ENCODE data around the gene SAP30.

SAP30 gene

DNA sequence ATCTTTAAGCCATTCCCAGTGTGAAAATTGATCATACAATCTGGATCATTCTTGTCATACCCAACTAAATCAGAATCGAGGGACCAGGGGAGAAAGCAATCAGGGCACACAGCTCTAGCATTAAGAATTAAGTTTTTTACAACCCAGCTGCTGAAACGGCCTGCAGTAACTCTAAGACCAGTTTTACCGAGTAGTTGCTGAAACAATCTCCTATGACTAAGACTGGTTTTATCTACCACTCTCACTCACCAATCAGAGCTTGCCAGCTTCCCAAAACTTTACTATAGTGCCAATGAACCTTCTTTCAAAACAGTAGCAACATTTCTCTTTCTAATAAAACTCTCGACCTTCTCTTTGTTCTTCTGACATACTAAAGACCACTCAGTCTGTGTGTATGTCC is 2.8 kb upstream of the SAP30 start:
- no peak for DNase-seq

DNA sequence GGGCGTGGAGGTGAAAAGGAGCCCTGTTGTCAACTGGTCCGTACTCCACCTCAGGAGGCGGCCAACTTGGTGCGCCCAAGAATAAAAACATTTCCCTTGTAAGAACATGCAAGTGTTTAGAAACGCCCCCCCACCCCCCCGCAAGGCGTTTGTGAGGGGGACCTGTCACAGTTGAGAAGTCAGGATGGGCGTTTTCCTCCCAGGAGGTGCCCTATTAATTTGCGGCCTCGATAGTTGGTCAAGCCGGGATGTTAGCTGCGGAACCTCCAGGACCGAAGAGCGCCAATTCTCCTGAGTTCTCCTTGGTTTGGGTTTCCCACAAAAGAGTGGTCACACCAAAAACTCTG is 651 bp upstream of the SAP30 start:
- no peak for DNase-seq

DNA sequence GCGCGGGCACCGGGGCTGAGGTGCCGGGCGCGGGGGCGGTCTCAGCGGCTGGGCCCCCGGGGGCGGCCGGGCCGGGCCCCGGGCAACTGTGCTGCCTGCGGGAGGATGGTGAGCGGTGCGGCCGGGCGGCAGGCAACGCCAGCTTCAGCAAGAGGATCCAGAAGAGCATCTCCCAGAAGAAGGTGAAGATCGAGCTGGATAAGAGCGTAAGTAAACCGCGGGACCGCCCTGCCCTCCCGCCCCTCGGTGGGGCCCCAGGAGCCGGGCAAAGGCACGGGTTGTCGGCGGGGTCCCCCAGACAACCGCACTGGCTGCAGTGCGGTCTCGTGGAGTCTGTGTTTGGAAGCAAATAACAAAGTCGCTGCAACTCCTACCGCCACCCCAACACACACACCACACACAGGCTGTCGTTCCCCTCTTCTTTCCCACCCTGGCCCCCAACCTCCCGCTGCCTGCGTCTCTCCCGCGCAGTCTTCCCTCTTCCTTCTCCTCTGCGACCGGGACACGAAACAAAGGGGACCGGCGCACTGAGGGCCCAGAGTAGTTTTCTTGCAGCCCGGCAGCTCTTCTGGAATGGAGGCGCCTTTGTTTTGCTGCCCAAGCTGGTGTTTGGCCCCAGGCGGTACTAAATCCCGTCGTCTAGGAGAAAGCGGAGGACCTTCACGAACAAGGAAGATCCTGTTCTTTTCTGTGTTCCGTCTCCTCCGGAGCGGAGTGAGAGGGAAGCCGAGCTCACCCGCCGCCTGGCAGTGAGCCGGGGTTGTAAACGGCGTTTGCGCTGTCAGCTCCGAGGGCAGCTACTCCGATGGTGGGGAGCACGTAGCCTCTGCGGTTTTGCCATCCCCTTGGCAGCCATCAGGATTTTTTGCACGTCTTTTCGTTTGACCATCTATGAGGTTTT is 788 bp downstream of the SAP30 start:
- peak; percentile 10 for DNase-seq

DNA sequence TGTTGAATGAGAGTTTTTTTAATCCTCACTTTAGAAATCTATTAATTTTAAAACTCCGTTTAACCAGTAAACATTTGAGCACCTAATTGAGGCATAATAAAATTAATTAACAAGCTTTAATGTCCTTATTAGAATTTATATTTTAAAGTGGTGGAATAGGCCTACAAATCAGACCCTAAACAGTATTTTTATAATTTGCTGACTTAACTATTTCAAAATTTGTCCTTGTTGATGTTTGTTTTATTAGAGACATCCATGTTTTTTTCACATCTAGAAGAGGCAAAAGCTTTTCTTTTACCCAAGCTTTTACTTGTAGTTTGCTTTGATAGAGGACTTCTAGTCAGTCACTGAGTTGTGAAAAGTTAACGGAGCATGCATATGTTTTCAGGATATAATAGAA is 3.8 kb downstream of the SAP30 start:
- DNase-seq: no peak

DNA sequence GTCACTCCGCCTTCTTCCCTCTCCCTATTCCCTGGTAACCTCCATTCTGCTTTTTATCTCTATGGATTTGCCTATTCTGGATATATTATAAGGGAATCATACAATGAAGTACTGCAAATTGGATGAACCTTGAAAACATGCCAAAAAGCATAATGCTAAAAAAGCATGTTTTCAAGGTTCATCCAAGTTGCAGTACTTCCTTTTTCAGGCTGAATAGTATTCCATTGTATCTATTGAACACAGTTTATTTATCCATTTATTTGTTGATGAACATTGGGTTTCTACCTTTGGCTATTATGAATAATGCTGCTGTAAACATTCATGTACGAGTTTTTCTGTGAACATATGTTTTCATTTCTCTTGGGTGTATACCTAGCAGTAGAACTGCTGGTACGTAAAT is 9.2 kb downstream of the SAP30 start:
- no peak for DNase-seq

DNA sequence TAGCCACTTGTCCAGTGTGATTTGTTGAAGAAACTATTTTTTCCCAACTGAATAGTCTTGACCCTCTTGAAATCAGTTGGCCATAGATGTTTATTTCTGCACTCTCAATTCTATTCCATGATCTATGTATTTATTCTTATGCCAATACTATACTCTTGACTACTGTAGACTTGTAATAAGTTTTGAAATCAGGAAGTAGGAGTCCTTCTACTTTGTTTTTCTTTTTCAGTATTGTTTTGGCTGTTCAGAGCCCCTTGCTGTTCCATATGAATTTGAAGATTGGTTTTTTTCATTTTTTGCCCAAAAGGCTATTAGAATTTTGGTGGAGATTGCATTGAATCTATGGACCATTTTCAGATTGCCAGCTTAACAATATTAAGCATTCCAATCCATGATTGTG is 10.2 kb downstream of the SAP30 start:
- no peak for DNase-seq

DNA sequence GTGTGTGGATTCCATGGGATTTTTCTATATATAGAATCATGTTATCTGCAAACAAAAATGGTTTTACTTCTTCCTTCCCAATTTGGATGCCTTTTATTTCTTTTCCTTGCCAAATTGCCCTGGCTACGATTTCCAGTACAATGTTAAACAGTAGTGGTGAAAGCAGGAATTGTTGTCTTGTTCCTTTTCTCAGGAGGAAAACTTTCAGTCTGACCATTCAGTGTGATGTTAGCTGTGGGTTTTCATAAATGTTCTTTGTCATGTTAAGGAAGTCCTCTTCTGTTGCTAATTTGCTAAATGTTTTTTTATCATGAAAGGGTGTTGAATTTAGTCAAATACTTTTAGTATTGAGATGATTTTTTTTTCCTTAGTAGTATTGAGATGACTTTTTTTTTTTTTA is 10.9 kb downstream of the SAP30 start:
- DNase-seq: no peak

DNA sequence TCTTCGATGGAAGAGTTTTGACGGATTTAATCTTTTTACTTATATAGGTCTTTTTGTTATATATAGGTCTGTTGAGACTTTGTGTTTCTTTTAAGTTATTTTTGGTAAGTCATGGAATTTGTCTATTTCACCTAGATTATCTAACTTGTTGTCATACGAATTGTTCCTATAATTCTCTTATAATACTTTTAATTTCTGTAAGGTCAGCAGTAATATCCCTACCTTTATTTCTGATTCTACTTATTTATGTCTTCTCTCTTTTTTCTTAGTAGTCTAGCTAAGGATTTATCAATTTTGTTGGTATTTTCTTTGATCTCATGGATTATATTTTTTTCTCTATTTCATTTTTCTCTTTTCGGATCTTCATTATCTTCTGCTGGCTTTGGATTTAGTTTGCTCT is 11.6 kb downstream of the SAP30 start:
- DNase-seq: no peak

DNA sequence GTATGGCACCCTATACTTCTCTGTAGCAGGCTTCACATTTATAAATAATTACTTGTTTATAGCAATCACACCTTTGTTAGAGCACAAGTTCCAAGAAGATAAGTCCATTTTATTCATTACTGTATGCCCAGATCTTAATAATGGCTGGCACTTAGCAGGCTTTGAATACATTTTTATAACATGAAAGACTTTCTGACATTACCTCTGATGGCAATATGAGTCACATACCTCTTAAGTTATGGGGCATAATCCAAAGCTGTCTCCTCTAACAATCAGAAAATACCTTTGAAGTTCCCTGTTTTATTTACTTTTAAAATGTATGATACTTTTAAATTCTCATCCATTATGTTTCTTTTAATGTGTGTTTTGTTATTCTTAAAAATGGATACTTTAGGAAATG is 16.0 kb downstream of the SAP30 start:
- no peak for DNase-seq

DNA sequence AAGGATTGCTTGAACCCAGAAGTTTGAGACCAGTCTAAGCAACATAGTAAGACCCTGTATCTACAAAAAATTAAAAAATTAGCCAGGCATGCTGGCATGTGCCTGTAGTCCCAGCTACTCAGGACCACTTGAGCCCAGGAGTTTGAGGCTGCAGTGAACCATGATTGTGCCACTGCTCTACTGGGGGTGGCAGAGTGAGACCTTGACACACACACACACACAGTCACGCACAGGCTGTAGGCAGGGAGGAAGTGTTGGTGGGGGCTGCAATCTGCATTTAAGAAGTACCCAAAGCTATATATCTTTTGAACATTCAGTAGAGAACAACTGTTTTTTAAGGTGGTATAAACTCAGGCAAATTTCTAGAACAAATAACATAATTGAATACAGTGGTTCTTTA is 20.9 kb downstream of the SAP30 start:
- no peak for DNase-seq

DNA sequence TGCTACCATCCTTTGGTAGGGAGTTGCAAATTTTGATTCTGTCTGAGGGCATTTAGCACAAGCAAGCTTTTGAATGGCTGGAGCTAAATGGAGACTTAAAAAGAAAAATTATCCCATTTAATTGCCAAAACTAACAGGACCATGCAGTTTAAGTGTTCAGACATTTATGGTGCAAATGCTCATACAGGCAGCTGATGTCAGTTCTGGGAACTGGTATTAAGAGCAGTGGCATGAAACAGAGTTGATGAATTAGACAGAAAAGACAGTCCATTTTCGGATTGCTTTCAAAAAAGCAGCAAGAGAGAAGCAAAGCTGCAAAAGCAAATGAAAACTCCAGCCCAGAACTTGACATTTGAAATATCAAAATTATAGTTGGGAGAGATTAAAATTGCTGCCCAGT is 26.9 kb downstream of the SAP30 start:
- no peak for DNase-seq

DNA sequence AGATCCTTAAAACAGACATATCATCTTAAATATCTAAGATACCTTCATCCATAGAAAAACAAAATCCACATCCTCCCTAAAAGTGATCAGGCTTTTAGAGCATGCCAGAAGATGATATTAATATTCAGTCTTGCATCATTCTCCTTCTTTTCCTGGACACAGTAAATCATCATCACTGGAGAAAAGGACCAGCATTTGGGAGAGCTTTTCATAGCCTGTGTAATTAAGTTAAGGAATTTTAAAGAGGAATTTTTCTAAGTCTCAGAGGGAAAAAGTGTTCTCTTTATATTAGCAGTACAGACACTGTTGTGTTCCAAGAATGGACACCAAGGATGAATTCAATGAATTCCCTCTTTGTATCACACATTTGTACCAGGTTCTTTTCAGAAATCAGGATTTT is 27.5 kb downstream of the SAP30 start:
- DNase-seq: no peak

DNA sequence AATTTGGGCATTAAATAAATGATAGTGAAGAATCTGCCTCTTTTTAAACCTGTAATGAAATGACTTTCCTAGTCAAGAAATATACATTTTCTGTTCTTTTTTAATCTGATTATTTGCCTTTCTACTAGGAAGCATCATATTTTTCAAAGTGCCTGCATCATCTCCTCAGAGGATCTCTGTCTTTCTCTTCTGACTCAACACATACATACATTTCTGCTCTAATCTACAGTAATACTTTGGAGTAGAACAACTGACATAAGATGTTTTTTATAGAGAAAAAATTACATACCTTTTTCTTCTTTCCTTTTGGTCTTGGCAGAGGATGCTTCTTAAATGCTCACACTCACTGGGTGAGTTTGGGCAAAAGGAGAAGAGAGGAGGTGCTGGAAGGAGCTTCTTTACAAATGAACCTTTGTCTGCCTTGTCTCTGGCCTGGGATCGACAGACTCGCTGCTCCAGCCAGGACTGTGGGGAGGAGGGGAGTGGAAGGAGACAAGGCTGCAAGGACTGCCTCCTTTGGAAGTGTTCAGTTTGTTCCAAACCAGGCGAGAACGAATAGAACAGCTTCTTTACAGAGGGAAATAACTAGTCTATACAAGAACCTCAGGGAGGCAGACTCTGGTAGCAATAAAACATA is 28.1 kb downstream of the SAP30 start, which contains the start of gene SCRG1:
TSS of gene SCRG1 (minus strand) at position 338 of the 637 bp plus-strand sequence. CDS start 7,702 bp downstream, outside the sequence.
- DNase-seq: no peak

DNA sequence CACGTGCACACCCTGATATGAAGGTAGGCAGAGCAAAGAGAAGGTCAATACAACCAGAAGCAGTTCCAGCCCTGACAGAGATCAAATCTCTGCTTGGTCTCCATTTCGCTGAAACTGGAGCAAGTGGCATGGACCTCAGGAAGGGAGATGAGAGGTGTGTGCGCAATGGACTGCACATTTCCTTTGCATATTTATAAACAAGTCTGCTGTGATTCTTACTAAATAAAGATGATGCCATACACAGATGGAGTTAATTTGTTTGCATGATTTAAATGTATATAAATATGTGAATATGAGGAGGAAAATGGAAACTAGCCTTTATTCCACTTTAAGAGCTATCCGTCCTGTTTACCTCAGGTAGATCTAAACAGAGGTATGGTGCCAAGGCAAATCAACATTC is 30.3 kb downstream of the SAP30 start:
- DNase-seq: no peak

DNA sequence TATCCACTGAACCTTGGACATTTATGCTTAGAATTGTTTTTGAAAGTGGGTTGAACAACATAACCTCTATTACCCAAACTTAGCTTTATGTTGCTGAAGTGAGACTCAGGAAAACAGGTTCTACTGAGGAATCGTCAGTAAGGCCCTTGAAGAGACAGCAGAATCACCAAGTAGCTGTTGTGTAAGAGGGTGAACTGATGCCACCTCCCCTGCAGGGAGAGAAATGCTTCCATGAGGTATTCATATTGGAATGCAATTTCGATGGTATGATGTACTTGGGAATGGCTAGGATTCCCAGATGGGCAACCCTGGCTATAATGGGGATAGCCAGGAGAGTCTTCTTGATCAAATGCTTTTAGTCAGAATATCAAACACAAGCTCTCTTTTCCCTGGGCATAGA is 32.3 kb downstream of the SAP30 start:
- no peak for DNase-seq

DNA sequence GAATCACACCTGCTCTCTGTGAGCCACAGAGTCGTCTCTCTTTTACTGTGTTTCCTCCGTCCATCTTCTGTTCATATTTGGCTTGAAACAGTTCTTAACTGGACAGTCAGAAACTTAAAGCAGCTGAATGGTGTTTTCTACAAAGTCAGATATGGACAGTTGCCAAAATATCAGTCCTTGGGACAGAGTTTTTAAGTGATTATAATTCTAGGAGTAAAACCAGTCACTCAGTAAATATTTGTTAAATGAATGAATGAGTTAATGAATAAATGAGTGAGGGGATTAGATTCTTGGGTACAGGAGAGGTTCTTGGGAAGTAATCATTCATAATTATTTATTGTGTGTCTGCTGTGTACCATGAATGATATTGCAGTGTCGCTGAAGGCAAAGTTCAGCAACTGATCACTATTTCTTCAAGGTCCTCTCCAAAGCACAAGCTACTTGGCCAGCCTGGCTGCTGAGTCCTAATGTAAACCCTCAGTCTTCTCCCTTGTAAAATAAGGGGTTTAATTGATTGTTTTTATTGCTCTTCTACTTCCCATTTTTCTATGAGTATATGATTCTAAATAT is 33.6 kb downstream of the SAP30 start:
- DNase-seq: no peak

DNA sequence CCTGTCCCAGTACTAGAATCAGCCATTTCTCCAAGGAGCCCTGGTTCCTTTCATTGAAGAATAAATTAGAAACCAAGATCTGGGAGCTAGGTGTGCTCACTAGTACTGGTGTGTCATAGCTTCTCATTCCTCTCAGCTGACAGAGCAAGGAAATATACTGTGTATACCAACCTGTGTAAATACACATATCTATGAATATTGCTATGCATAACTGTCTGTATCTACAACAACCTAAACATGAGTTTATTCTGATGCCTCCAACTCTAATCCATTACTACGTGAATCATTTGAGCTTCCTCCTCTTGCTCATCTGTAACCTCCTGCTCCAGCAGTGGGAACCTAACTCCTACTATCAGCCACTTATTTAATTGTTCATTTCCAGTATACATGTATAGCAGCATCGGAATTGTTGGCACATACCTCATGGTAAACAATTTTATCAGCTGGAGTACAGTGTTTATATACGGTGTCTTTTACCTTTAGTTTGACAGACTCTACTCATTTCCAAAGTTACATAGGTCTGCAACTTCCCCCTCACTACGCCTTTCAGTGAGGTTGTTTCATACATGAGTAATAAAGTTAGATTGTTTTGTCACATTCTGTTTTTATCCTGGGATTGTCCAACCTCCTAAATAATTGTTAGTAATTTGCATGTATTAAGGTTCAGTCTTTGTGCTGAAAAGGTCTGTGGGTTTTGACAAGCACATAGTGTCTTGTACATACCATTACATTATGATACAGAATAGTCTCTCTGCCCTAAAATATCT is 35.3 kb downstream of the SAP30 start:
- DNase-seq: no peak

DNA sequence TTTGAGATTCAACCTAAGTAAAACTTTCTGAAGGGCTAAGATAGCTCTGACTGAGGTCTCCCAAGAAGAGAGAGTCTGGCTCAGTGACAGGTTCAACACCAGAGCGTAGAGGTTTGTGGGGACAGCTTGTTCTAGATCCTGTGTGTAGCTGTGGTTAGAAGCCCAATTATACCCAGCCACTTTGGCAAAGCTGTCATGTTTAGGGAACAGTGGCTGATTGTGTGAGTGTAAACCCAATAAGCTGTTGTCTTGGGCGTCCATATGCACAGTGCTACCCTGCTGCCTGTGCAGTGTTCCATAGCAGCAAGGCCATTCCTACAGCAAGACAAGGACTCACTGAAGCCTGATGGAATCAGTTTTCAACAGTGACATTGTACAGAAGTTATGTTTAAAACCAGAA is 39.3 kb downstream of the SAP30 start:
- no peak for DNase-seq

DNA sequence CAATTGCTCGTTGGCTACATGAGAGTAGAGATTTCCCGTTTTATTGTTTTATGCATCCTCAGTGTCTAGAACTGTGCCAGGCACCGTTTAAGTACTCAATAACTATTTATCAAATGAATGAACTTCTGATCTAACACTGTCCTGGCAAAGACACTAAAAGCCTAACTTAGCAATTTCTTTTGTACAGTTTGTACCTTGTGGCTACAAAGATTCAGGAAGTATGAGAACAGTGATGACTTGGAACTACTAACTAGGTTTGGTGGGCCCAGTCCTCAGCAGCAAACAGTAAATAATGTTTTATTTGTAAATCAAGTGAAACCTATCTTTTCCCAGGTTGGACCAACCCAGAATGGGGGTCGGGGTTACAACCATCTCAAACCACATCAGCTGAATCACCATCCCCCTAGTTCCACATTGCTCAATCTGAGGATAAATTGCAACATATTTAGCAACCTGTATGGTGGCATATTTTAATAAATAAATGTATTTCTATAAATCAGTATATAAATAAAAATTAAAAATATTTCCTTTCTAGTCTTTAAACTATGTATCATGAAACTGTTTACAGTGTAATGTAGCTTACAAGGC is 40.4 kb downstream of the SAP30 start:
- DNase-seq: no peak

DNA sequence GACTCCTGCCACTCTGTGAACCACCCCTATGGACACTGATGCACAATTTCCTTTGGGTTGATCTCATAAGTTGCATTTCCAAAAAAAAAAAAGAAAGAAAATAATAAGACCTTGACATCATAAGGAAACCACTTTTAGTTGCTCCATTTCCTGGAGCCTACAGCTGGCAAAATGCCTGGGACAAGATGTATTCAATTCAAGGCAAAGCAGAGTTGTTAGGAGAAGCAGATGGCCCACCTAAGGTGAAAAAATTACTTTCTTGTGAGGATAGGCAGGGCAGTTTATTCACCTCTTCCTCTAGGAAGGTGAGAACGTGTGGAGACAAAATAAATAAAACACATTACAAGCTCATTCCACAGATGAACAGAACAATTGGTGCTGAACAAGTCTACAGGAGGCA is 42.3 kb downstream of the SAP30 start:
- no peak for DNase-seq

DNA sequence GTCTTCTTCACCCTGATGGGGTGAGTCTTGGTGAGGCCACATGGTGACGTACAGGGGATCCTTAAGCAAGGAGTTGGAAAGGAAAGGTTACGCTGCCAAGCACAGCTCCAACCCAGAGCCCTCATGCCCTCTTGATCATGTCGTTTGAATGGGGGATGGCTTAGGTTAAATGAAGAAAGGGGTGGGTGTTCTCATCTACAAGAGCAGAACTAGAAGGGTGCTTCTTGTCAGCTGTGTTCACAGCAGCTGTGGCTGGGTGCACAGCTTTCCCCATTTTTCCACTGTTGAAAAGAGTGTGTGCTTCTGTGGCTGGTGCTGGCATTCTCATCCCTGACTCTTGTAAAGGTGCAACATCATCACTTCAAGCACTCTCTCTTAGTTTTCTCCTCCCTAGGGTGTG is 43.7 kb downstream of the SAP30 start:
- DNase-seq: no peak

DNA sequence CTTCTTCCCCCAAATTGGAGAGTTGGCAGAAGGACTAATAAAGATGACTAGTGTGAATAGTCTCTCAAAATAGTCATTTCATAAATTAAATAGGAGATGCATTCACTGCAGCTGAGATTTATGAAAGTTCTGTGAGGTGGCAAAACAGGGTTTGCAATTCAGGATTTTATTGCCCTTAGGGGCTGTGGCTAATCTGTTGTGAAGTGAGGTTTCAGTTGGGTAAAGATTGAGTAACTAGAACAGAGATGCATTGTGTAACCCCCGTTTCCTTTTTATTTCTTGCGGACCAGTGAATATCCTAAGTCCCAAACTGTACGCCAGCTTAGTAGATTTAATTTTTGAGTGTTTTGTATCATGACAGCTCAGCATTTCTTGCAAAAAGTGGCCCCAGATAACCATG is 44.3 kb downstream of the SAP30 start:
- no peak for DNase-seq

Measured in NCI-H510A (cell line).